GM18508 (cell line): ENCODE data around the gene RAP1B.
"Not testable (repeated sequence)": the region's sequence is repeated elsewhere in the genome, so short reads cannot be mapped to it uniquely, and the experiment has no call there.

ENCODE experiments used
- ATAC-seq: cut with Tn5 transposase; IDR thresholded peaks from one replicate; pipeline ENCODE4 v1.9.1; 2021; ENCODE audit warnings: moderate number of reproducible peaks; ENCODE audit not compliant: insufficient read depth, unreplicated experiment

Gene RAP1B

DNA sequence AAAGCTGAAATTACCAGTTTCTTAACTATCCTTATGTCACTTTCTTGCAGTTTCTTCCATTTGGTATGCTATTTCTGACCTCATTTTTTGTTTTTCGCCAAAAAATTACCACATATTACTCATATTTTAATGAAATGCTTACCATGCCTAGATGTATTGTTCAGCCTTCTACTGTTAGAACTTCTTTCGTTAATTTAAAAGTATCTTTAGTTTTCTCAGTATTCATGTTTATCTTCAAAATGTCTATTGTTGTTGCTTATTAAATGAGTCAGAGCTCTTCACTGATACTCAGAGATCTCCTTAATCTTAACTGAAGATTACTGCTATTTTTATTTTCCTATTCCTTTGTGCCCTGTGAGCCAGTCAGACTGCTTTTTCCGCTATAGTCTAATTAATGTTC is 20.5 kb downstream of the RAP1B start:
- no peak for ATAC-seq

DNA sequence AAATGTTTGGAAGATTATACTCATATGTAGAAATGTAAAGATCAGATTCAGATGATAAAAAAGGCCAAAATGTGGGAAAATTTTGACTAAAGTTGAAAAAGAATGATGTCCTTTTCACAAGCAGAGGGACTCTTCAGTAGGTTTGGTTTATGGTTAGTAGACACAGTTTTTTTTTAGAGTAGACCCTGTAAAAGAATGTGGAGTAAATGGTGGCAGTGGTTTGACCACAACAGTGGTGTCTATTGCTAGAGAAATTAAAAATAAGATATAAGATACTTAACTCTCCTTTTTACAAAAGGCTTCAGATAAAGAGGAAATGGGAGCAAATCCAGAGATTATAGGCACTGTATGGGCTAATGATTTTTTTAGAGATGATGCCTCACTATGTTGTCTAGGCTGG is 21.8 kb downstream of the RAP1B start:
- no peak for ATAC-seq

- peak; percentile 37 for ATAC-seq
These were observed 23.2 kb downstream of the RAP1B start for GRCh38 chr12:68633614-68634558.

GRCh38 chr12:68636268-68636667 is 25.6 kb downstream of the RAP1B start:
- ATAC-seq: no peak

- not testable (repeated sequence) for ATAC-seq
These were observed 26.7 kb downstream of the RAP1B start for GRCh38 chr12:68637439-68637838.

DNA sequence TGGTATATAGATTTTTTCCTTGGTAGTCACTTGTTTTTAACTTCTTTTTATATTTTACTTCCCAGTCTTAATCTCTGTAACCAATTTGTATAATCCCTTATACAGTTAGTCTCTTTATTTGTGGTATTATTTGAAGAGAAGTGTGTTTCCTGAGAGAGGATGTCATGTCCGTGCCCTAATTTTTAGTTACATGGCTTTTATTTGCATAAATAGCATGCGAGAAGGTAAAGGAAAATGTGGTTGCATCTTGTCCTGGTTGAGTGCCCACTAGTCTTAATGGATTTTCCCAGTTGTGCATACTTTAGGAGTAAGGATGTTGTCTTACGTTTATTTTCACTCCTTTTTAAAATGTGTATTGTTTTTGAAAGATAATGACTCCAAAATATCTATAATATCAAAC is 27.5 kb downstream of the RAP1B start:
- no peak for ATAC-seq

- ATAC-seq: no peak
These were observed 28.2 kb downstream of the RAP1B start for GRCh38 chr12:68638721-68639395.

- no peak for ATAC-seq
These were observed 28.7 kb downstream of the RAP1B start for GRCh38 chr12:68639396-68639767.

DNA sequence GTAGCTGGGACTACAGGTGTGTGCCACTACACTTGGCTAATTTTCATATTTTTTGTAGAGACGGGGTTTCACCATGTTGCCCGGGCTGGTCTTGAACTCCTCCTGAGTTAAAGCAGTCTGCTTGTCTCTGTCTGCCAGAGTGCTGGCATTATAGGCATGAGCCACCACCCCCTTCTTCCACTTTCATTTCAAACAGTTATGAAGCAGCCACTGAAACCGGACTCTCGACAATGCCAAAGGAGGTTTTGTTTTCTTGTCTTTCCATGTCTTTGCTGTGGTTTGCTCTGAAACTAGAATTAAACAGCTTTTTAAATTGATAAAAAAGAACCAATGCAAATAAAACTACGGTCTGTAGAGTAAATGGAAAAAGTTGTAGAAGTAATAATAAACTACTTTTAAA is 30.4 kb downstream of the RAP1B start:
- ATAC-seq: peak; percentile 65

DNA sequence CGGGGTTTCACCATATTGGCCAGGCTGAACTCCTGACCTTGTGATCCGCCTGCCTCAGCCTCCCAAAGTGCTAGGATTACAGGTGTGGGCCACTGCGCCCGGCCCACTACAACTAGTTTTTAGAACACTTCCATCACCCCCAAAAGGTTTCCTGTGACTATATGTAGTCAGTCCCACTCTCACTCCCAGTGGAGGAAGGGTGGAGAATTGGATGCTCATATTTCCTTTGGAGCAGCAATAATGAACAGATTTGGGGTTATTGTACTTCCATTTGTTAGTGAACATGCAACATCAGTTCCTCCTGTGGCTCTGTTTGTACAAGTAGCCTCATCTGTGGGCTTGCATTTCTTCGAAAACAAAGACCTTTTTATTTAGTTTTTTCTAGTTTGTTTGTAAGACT is 35.8 kb downstream of the RAP1B start:
- no peak for ATAC-seq

- no peak for ATAC-seq
These were observed 36.8 kb downstream of the RAP1B start for GRCh38 chr12:68647507-68647906.

- ATAC-seq: no peak
These were observed 37.5 kb downstream of the RAP1B start for GRCh38 chr12:68648179-68648578.

- no peak for ATAC-seq
These were observed 54.4 kb downstream of the RAP1B start for GRCh38 chr12:68665016-68665569.

- ATAC-seq: no peak
These were observed 56.6 kb downstream of the RAP1B start for GRCh38 chr12:68667291-68667690.

DNA sequence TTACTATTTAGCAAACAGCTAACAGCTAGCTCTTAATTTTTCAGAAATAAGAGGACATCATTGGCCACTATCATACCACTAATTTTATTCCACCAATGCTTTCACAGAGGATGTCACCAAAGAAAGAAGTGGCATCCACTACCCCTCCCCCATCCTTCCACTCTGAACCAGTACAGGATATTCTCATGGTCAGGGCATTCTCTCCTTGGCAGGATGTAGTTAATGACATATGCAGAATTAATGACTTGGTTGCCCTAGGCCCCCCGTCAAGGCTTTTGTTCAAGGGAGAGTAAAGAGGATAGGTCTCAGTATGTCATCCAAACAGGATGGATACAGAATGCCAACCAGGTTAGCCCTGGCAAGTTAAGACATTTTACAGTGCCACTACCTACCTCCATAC is 57.2 kb downstream of the RAP1B start:
- ATAC-seq: no peak

DNA sequence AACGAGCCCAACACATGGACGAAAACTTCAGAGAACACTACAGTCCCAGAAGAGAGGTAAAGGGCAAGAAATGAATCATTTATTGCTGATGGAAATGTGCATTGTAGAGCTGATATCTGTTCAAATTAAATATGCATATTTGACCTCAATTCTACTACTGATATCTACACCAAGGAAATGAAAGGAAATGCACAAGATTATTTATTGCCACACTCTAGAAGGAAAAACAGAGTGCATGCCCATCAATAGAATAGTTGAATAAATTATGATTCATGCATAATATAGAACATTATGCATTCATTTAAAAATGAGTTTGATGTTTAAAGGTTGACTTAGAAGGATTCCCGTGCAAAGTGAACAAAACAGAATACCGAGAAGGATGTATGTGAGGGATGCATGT is 60.5 kb downstream of the RAP1B start:
- no peak for ATAC-seq

GRCh38 chr12:68673788-68674187 is 63.1 kb downstream of the RAP1B start:
- no peak for ATAC-seq

- ATAC-seq: no peak
These were observed 63.7 kb downstream of the RAP1B start for GRCh38 chr12:68674376-68674775.

- ATAC-seq: no peak
These were observed 64.6 kb downstream of the RAP1B start for GRCh38 chr12:68675101-68675842.

DNA sequence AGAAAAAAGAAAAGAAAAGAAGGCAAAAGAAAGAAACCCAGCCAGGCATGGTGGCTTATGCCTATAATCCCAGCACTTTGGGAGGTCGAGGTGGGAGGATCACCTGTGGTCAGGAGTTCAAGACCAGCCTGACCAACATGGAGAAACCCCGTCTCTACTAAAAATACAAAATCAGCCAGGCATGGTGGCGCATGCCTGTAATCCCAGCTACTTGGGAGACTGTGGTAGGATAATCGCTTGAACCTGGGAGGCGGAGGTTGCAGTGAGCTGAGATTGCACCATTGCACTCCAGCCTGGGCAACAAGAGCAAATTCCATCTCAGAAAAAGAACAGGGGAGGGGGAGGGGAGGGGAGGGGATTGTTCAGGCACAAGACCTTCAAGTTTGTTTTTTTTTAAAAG is 66.2 kb downstream of the RAP1B start:
- ATAC-seq: not testable (repeated sequence)

GRCh38 chr12:68686262-68686594 is 75.5 kb downstream of the RAP1B start:
- ATAC-seq: no peak
